CD4-positive, alpha-beta T cell treated with Interleukin-2 at 100 ng/mL for 4 hours (primary cell): ENCODE data around the gene LAMTOR3.
A peak's percentile ranks its signal among the peaks of the same experiment; 100 is the strongest.

ENCODE experiments used
- DNase-seq: peaks from one replicate; pipeline ENCODE4 v3.0.0-alpha.2; 2020; ENCODE audit warnings: low spot score

Gene LAMTOR3

DNA sequence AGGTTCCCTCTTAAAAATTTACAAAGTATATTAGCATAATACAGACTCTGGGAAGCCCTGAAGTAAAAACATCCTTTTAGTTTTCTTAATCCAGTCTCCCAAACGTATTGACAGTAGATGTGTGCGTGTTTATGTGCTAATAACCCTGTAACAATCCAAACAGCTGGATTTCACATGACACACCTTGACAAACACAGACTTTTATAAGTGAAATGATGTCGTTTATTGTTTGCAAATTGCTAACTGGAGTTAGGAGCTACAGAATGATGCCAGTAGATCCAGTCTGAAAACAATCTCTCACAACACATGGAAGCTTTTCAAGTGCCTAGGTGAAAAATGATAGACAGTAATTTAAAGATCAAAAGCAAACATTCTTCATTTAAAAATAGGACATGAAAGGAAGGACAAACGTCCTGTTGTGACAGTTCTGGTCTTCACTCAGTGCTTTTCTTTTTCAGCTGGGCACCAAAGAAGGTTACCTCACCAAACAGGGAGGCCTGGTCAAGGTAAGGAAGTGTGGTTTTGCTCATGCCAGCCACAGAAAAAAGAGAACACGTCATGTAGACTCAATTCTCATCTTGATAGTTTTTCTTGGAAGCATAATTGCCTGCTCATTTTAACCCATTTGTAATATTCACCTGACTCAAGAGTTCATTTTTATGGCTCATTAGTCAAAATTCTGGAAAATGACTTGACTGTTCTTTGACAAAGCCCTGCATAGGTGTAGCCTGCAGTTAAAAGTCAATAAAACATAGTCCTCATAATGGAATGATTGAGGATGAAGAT lies 32.9 kb downstream of the LAMTOR3 start:
- no peak for DNase-seq

DNA sequence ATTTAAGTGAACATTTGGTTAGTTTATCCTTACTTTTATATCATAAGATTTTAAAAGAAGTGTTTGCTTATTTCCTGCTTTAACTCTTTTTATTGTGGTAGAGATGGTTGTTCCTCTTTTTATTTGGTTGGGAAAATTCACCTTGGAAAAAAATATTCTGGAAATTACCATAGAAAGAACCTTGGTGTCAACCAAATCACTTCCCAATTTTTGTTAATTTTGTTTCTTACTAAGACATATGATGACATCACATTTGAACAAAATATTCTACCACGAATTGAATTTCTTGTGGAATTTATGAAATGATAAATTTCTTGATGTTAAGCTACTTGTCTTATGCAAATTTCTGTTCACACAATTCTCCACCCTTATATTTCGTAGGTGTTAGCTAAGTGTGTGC lies 33.7 kb downstream of the LAMTOR3 start:
- no peak for DNase-seq

DNA sequence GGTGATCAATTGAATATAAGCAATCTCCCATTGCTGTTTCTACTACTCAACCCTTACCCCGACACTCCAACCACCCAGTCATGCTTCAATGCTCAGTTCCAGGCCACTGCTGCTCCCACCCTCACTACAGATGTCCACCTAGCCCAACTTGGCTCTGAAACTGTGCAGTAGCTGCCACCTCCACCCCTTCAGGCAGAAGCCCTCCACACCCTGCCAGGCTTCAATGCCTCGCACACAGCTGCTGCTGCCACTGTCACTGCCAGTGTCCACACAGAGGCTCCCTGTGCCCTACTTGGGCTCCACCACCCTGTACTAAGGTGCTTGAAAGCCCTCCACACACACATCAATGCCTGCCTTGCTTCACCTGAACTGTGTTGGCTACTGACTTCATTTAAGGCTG lies 34.6 kb downstream of the LAMTOR3 start:
- DNase-seq = no peak

DNA sequence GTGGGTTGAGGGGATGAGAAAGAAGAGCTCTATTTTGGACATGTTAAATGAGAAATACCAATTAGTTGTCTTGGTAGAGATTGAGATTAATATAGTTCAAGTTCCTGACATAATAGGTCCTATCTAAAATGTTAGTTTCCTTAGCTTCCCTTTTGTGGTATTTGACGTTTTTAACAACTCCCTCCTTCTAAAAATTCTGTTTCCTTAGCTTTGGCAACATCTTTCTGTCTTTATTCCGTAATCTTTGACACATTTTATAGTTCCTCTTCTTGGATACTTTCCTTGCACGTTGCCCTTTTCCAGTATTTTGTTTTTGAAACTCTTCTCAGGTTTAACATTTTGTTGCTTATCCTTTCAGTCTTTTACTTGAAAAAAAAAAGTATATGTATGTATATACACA lies 36.9 kb downstream of the LAMTOR3 start:
- no peak for DNase-seq

DNA sequence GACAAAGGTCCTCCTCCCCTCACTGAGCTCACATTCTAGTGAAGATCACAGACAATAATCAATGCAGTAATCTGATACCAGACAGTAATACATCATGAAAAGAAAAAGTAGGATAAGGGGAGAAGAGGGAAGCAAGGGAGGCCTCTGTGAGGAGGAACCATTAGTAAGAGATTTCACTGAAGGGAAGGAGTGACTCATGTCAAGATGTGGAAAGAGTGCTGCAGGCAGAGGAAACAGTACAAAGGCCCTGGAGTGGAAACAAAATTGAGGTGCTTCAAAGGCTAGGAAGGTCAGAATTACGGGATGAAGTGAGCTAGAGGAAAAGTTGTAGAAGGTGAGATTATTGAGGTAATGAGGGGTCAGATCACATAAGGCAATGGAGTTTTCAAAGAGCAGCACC lies 38.1 kb downstream of the LAMTOR3 start:
- peak; percentile 35 for DNase-seq

DNA sequence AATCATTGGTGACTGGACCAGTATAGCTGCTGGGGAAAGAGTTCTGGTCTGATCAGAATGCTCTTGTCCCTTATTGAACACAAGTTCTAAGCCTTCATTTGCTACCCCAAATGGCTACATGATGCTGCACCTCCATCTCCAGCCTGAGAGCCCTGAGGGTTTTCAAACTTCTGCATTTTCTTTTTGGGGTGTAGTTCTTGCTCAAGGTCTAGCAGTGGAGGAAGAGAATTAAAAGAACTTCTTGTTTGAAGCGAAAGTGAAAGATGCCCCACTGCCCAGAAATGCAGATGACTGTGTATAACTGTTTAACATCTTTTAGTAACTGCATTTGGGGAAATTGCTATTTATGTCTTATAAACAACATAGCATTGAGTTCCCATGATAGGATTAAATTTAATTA lies 38.5 kb downstream of the LAMTOR3 start:
- peak; percentile 37 for DNase-seq

DNA sequence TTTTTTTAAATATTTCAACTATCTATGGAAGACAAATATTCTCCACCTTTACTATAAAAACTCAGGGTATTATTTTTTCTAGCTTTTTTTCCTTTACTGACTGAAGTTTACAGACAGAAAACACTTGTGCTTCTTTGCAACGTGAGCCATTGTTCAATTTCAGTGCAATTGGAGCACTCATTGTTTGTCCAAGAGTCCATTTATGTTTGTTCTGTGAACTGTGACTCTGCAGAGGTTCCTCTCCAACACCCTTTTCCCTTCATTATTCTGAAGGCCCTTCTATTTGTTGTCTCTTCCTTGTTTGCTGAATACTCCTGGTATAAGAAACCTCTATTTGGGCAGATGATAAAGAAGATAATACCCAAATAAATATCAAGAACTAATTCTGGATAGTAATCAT lies 40.2 kb downstream of the LAMTOR3 start:
- DNase-seq = no peak

DNA sequence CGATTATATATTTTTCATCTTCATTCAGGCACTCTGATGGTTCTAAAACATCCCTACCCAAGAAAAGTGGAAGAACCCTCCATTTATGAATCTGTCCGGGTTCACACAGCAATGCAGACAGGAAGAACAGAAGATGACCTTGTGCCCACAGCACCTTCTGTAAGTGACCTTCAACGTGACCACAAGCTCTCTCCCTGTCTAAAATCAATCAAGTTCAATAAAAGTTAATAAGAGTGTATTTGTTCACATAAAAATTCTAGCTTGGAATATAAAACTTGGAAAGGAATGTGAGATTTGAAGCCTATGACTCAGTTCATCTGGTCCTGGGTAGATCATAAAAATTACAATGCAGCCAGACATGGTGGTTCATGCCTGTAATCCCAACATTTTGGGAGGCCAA lies 41.0 kb downstream of the LAMTOR3 start:
- no peak for DNase-seq

DNA sequence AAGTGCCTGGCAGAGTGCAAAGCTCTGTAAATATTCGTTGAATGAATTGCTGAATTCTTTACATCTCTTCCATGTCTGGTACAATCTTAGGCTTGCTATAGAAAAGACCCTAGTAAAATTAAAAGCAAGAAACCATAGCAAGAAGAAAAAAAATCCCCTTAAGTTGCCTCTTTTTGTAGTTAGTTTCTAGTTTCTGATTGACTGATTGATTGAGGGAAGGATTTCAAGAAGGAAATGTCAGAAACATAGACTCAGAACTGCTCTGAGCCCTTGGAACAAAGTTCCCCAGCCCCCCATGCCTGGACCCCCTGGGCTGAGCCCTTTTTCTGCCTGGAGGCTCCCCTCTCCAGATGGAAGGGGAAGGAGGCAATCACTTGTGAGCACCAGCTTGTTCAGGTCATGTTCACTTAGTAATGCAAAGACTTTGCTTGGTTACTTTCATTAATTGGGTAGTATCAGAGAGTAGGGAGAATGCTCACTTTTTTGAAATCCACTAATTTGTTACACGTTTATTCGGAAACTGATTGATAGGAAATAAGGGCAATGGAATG lies 42.0 kb downstream of the LAMTOR3 start:
- DNase-seq = no peak

DNA sequence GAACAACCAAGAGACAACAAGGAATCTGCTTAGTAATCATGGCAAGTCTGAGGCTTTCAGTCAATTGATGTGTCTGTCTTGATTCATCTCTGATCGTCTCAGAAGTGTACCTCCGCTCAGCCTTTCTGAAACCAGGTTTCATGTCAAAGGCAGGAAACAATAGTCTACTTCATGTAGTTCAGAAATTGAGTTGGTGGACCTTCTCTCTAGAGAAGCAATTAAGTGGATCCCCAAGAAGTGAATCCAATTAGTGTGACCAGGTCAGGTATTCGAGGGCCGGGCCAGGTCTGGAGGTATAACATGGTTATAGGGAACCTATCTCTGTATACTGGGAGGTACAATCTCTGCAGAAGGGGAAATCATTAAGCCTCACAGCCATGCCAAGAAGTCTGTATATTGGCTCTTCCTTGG lies 45.6 kb downstream of the LAMTOR3 start:
- DNase-seq = peak; percentile 22

DNA sequence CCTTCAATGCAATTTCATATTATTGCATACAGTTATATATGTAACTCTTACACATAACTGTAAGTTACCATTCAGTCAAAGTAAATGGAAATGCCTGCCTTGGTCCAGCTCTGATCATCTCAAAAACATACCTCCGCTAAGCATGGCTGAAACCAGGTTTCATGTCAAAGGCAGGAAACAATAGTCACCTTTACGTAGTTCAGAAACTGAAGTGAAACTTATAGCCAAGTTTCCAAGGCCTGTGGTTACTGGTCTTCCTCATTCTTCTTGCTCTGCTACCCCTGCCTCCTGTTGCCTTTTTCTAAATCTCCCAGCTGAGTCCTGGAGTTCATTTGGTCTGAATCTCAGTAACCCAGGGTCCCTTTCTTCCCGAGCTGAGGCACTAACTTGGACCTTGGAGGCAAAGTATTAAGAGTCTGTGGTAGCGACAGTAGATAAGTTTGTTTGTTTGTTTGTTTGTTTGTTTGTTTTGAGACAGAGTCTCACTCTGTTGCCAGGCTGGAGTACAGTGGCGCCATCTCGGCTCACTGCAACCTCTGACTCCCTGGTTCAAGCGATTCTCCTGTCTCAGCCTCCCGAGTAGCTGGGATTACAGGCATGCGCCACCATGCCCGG lies 46.8 kb downstream of the LAMTOR3 start:
- peak; percentile 38 for DNase-seq

DNA sequence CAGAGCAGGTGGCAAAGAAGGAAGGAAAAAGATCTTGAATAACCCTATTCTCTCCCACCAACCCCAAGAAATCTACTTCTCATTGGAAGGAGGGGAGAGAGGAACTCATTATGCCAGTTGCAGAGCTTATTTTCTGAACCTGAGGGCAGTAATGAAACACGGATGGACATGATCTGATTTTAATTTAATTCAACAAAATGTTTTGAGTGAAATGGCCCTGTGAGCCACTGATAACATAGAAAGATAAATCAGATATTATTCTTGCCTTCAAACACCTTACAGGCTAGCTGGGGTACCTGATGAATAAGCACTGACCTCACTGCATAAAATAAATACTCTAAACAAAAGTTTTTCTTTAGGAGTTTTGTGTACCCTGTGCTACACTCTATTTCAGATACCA lies 47.3 kb downstream of the LAMTOR3 start:
- DNase-seq = no peak

DNA sequence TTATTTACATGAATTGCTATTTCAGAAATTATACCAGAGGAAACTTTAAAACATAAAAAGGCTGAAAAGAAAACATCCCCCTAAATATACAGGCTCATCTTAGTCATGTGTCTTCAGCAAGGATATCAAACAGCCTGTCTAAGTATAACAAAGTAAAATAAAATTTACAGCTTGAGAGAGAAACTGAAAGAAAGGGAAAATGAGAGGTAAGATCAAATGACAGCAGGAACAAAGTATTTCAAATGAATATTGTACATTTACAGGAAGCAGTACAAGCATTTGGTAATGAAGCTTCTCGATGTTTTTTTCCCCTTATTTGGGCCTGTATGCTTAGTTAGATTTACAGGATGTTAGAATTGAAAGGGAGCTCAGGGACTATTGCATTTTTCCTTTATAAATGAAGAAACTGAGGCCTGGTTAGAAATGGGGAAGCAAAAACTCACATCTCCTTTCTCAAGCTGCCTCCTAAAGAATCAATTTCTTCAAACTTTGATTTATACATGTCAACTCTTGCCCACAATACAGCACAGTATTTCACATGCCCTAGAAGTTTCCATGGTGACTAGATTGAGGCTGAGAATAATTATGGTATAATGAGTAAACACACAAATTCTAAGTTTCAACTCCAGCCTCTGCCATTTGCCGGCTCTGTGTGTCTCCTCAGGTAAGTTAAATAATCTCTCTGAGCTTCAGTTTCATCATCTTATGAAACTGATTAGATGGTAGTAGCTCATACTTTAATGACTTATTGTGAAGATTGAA lies 48.3 kb downstream of the LAMTOR3 start:
- DNase-seq = peak; percentile 23

DNA sequence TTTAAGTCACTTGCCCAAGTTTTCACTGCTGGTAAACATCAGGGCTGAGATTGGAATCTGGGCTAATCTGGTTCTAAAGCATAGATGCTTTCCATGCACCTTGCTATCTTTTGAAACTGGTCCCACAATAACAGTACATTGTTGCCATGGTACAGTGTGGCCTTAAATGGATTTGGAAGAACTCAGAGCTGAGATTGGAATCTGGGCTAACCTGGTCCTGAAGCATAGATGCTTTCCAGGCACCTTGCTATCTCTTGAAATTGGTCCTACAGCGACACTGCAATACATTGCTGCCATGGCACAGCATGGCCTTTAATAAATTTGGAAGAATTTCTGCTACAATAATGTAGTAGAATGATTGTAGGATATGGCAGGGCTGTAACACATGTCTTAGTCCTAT lies 49.0 kb downstream of the LAMTOR3 start:
- no peak for DNase-seq

DNA sequence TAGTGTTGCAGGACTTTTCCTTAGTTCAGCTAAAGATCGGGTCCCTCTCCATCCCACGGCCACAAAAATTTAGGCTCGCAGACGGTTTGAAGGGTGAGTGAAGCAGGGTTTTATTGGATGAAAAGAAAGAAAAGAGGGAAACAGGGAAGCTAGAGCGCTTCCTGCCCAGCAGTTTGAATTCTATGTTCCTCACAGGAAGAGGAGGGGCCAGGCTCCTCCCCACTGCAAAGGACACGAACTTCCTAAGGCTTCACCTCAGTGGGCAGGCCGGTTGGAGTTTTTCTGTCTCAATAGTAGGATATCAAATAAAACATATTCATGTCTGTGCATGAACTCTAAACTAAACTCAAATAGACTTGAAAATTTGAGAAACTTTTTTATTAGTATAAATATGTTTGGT lies 50.2 kb downstream of the LAMTOR3 start:
- DNase-seq = no peak

DNA sequence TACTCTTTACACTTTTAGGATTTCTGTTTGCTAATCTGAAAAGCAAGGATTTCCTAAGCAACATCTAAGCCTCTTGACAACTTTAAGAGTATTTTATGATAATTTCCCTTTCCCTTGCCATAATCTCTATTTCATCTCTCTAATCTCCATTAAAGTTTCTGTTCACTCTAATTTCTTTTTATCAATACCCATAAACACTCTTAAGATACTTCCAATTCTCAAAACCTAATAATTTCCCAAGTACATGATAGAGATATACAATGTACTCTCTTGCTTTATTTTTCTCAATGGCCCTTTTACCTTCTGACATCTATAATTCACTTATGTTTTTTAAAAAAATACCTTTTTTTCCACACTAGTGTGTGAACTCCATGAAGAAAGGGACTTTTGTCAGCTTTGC lies 50.8 kb downstream of the LAMTOR3 start:
- DNase-seq = no peak

DNA sequence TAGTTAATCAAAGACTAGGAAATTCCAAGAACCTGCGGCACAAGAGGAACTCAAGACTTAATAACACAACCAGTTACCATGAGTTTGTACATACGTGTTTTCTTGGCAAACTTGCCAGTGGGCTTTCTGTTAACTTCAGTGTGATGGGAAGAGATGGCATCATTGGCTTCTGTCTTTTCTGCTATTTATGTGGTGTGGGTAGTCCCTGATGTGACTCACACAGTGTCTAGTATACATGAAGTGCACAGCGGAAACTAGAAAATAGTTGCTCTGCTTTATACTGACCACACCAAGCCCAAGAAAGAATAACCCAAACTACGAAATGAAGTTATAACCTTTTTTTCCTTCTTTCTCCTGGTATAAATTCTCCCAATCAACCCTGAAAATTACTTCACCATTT lies 53.1 kb downstream of the LAMTOR3 start:
- peak; percentile 22 for DNase-seq

DNA sequence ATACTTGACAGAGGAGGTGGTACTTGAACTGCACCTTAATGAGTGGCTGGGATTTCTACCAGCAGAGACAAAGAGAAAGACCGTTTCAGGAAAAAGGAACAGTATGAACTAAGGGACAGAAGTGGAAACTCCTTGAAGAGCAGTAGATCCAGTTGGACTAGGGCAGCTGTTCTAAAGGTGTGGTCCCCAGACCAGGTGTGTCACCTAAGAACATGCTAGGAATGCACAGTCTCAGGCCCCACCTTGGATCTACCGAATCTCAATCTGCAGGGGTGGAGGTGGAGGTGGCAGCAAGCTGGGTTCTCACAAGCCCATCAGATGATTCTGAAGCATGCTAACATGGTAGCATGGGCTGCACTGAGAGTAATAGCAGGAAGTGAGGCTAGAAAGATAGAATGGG lies 55.3 kb downstream of the LAMTOR3 start:
- DNase-seq = no peak

DNA sequence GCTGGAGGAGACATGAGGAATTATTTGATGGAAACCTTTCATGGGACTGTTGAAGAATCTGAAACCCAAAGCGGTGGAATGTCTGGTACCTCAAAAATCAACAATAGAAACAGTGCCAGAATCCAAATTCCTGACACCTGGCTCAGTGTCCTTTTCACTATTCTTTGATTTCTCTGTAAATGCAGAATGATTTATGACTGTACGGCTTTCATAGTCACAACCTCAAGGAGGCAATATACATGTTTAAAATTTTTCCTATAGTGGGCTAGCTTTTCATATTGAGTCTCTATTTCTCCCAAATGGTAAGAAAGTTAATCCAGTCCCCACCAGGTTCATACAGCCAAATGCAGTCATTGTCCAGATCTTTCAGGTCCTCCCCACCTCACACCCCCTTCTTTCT lies 58.3 kb downstream of the LAMTOR3 start:
- DNase-seq = no peak

DNA sequence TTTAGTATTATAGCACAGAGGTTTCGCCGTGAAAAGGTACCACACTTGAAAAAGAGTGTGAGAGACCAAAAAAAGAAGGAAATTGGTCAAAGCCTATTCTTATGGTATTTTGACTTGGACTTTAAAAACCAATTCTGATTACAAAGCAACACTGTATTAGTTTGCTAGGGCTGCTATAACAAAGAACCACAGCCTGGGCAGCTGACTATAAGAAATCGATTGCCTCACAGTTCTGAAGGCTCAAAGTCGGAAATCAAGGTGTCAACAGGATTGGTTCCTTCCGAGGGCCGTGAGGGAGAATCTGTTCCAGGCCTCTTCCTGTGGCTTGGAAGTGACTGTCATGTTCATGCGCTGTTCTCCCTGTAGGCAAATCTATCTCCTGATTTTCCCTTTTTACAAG lies 59.7 kb downstream of the LAMTOR3 start:
- no peak for DNase-seq

DNA sequence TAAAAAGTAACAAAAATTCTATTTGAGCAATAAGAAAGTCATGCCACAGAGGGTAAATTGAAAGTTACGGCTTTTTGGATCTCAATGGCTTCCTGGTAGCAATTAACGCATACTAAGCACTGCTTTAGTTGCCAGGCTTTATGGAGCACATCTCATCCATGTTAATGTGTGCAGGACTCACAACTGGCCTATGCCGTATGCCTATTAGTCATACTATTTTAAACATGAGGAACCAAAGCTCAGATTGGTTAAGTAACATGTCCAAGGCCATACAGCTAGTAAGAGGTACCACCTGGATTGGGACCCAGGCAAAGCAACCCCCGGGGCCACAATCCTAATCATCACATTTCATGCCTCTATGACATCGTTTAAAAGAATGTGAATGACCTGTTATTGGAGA lies 60.5 kb downstream of the LAMTOR3 start:
- DNase-seq = no peak

DNA sequence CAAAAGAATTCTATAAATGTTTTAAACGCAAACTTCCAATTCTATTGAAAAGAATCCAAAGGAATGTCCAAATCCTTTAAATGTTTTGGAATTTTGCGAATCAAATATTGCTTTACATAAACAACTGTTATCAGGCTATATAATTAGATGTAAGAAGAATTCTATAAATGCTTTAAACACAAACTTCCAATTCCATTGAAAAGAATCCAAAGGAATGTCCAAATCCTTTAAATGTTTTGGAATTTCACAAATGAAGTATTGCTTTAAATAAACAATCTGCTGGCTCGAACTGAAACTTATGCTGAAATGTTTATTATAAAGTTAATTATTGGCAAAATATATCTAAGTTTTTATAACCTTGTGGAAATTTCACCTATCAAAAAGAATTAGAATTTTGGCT lies 61.5 kb downstream of the LAMTOR3 start:
- no peak for DNase-seq

DNA sequence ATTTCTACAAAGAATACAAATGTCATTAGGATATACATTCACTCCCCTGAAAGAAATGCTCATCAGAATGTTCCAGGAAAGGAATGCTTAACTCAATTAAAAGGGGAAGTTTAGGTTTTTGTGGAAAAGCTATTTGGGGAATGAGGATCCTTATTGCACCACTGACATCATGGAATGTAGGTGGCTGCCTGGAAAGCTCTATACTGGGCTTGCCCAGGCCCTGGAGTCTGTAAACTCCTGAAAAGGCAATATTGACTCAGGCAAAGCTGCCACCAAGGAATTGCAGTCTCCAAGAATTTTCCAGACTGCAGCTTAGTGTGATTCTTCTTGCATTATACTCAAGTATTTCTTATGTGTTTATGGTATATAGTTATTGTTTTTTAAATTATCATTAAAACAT lies 61.9 kb downstream of the LAMTOR3 start:
- DNase-seq = no peak
